Measurements from ENCODE around the gene TSKU.

The TSKU gene

GRCh38 chr11:76800466-76801200 is 17.5 kb downstream of the TSKU start:
- no peak overlapping the region for H3K27ac ChIP-seq (ENCODE audit: insufficient read depth, low read depth, low read length, poor library complexity, severe bottlenecking)
- H3K4me3 ChIP-seq (ENCODE audit: insufficient read depth, low read depth, low read length) = no peak overlapping the region
- WGBS, 2 experiments = 93 to 95% methylated on average over 9 of the region's 9 CpGs
- no peaks in the 10 kb centered on the region for H3K27me3 ChIP-seq (ENCODE audit: control insufficient read depth, insufficient read depth, low read length, poor library complexity, severe bottlenecking)
- no peaks in the 10 kb centered on the region for H3K9me3 ChIP-seq (ENCODE audit: control insufficient read depth, low read length)
- peaks cover 5% of the 10 kb centered on the region for H3K36me3 ChIP-seq (ENCODE audit: control insufficient read depth, insufficient read depth, low read length)
- peaks cover 10% of the 10 kb centered on the region for H3K4me1 ChIP-seq (ENCODE audit: control insufficient read depth, insufficient read depth, low read length)

- Histone ChIP-seq H3K27me3 (ENCODE audit: control insufficient read depth, insufficient read depth, low read length, poor library complexity, severe bottlenecking) (no peaks in the 10 kb centered on the region), H3K36me3 (ENCODE audit: control insufficient read depth, insufficient read depth, low read length) (no peaks in the 10 kb centered on the region), H3K27ac (ENCODE audit: insufficient read depth, low read depth, low read length, poor library complexity, severe bottlenecking) (no peak overlapping the region), H3K4me3 (ENCODE audit: insufficient read depth, low read depth, low read length) (no peak overlapping the region), H3K9me3 (ENCODE audit: control insufficient read depth, low read length) (no peaks in the 10 kb centered on the region), H3K4me1 (ENCODE audit: control insufficient read depth, insufficient read depth, low read length) (peaks cover 10% of the 10 kb centered on the region)
- WGBS, 2 experiments = 49 to 56% methylated on average over 2 of the region's 2 CpGs
Observed at GRCh38 chr11:76801225-76801624, 18.1 kb downstream of the TSKU start.

GRCh38 chr11:76801736-76802135 is 18.6 kb downstream of the TSKU start:
- Histone ChIP-seq H3K36me3 (ENCODE audit: control insufficient read depth, insufficient read depth, low read length) (no peaks in the 10 kb centered on the region), H3K27me3 (ENCODE audit: control insufficient read depth, insufficient read depth, low read length, poor library complexity, severe bottlenecking) (no peaks in the 10 kb centered on the region), H3K27ac (ENCODE audit: insufficient read depth, low read depth, low read length, poor library complexity, severe bottlenecking) (no peak overlapping the region), H3K4me3 (ENCODE audit: insufficient read depth, low read depth, low read length) (no peak overlapping the region), H3K9me3 (ENCODE audit: control insufficient read depth, low read length) (no peaks in the 10 kb centered on the region), H3K4me1 (ENCODE audit: control insufficient read depth, insufficient read depth, low read length) (peaks cover 11% of the 10 kb centered on the region)
- 91 to 100% methylated on average over 2 of the region's 2 CpGs for WGBS, 2 experiments

- no peaks in the 10 kb centered on the region for H3K9me3 ChIP-seq (ENCODE audit: control insufficient read depth, low read length)
- H3K4me1 ChIP-seq (ENCODE audit: control insufficient read depth, insufficient read depth, low read length) = peaks cover 14% of the 10 kb centered on the region
- no peaks in the 10 kb centered on the region for H3K27me3 ChIP-seq (ENCODE audit: control insufficient read depth, insufficient read depth, low read length, poor library complexity, severe bottlenecking)
- WGBS, 2 experiments = 78 to 81% methylated on average over 3 of the region's 3 CpGs
- H3K36me3 ChIP-seq (ENCODE audit: control insufficient read depth, insufficient read depth, low read length) = no peaks in the 10 kb centered on the region
- no peak overlapping the region for H3K4me3 ChIP-seq (ENCODE audit: insufficient read depth, low read depth, low read length)
- no peak overlapping the region for H3K27ac ChIP-seq (ENCODE audit: insufficient read depth, low read depth, low read length, poor library complexity, severe bottlenecking)
Observed at GRCh38 chr11:76802151-76802550, 19.0 kb downstream of the TSKU start.

- Histone ChIP-seq H3K4me3 (ENCODE audit: insufficient read depth, low read depth, low read length) (no peak overlapping the region), H3K27ac (ENCODE audit: insufficient read depth, low read depth, low read length, poor library complexity, severe bottlenecking) (no peak overlapping the region), H3K4me1 (ENCODE audit: control insufficient read depth, insufficient read depth, low read length) (peaks cover 14% of the 10 kb centered on the region), H3K9me3 (ENCODE audit: control insufficient read depth, low read length) (no peaks in the 10 kb centered on the region), H3K27me3 (ENCODE audit: control insufficient read depth, insufficient read depth, low read length, poor library complexity, severe bottlenecking) (no peaks in the 10 kb centered on the region), H3K36me3 (ENCODE audit: control insufficient read depth, insufficient read depth, low read length) (no peaks in the 10 kb centered on the region)
- WGBS, 2 experiments = 47 to 56% methylated on average over 4 of the region's 4 CpGs
Observed at GRCh38 chr11:76802621-76803020, 19.5 kb downstream of the TSKU start.

- H3K27ac ChIP-seq (ENCODE audit: insufficient read depth, low read depth, low read length, poor library complexity, severe bottlenecking) = no peak overlapping the region
- H3K36me3 ChIP-seq (ENCODE audit: control insufficient read depth, insufficient read depth, low read length) = no peaks in the 10 kb centered on the region
- H3K9me3 ChIP-seq (ENCODE audit: control insufficient read depth, low read length) = no peaks in the 10 kb centered on the region
- WGBS, 2 experiments = 66 to 75% methylated on average over 2 of the region's 3 CpGs
- peaks cover 14% of the 10 kb centered on the region for H3K4me1 ChIP-seq (ENCODE audit: control insufficient read depth, insufficient read depth, low read length)
- no peaks in the 10 kb centered on the region for H3K27me3 ChIP-seq (ENCODE audit: control insufficient read depth, insufficient read depth, low read length, poor library complexity, severe bottlenecking)
- H3K4me3 ChIP-seq (ENCODE audit: insufficient read depth, low read depth, low read length) = no peak overlapping the region
Observed at GRCh38 chr11:76803023-76803422, 19.9 kb downstream of the TSKU start.

GRCh38 chr11:76803811-76804600 is 20.9 kb downstream of the TSKU start:
- 90 to 94% methylated on average over 8 to 10 of the region's 10 CpGs for WGBS, 2 experiments
- H3K27ac ChIP-seq (ENCODE audit: insufficient read depth, low read depth, low read length, poor library complexity, severe bottlenecking) = no peak overlapping the region
- no peak overlapping the region for H3K4me3 ChIP-seq (ENCODE audit: insufficient read depth, low read depth, low read length)
- no peaks in the 10 kb centered on the region for H3K36me3 ChIP-seq (ENCODE audit: control insufficient read depth, insufficient read depth, low read length)
- H3K9me3 ChIP-seq (ENCODE audit: control insufficient read depth, low read length) = no peaks in the 10 kb centered on the region
- peaks cover 15% of the 10 kb centered on the region for H3K4me1 ChIP-seq (ENCODE audit: control insufficient read depth, insufficient read depth, low read length)
- no peaks in the 10 kb centered on the region for H3K27me3 ChIP-seq (ENCODE audit: control insufficient read depth, insufficient read depth, low read length, poor library complexity, severe bottlenecking)

- WGBS, 2 experiments = 88% methylated on average over 8 of the region's 8 CpGs
- Histone ChIP-seq H3K4me3 (ENCODE audit: insufficient read depth, low read depth, low read length) (no peak overlapping the region), H3K27me3 (ENCODE audit: control insufficient read depth, insufficient read depth, low read length, poor library complexity, severe bottlenecking) (no peaks in the 10 kb centered on the region), H3K27ac (ENCODE audit: insufficient read depth, low read depth, low read length, poor library complexity, severe bottlenecking) (no peak overlapping the region), H3K4me1 (ENCODE audit: control insufficient read depth, insufficient read depth, low read length) (peaks cover 11% of the 10 kb centered on the region), H3K36me3 (ENCODE audit: control insufficient read depth, insufficient read depth, low read length) (no peaks in the 10 kb centered on the region), H3K9me3 (ENCODE audit: control insufficient read depth, low read length) (no peaks in the 10 kb centered on the region)
Observed at GRCh38 chr11:76805206-76805913, 22.2 kb downstream of the TSKU start.

- Histone ChIP-seq H3K27me3 (ENCODE audit: control insufficient read depth, insufficient read depth, low read length, poor library complexity, severe bottlenecking) (no peaks in the 10 kb centered on the region), H3K4me1 (ENCODE audit: control insufficient read depth, insufficient read depth, low read length) (peaks cover 11% of the 10 kb centered on the region), H3K36me3 (ENCODE audit: control insufficient read depth, insufficient read depth, low read length) (no peaks in the 10 kb centered on the region), H3K9me3 (ENCODE audit: control insufficient read depth, low read length) (no peaks in the 10 kb centered on the region), H3K4me3 (ENCODE audit: insufficient read depth, low read depth, low read length) (no peak overlapping the region), H3K27ac (ENCODE audit: insufficient read depth, low read depth, low read length, poor library complexity, severe bottlenecking) (no peak overlapping the region)
- WGBS, 2 experiments = 76 to 79% methylated on average over 7 of the region's 7 CpGs
Observed at GRCh38 chr11:76806131-76806530, 23.0 kb downstream of the TSKU start.

- H3K27ac ChIP-seq (ENCODE audit: insufficient read depth, low read depth, low read length, poor library complexity, severe bottlenecking) = no peak overlapping the region
- H3K4me3 ChIP-seq (ENCODE audit: insufficient read depth, low read depth, low read length) = no peak overlapping the region
- H3K9me3 ChIP-seq (ENCODE audit: control insufficient read depth, low read length) = no peaks in the 10 kb centered on the region
- WGBS, 2 experiments = 54 to 63% methylated on average over 3 of the region's 3 CpGs
- H3K27me3 ChIP-seq (ENCODE audit: control insufficient read depth, insufficient read depth, low read length, poor library complexity, severe bottlenecking) = no peaks in the 10 kb centered on the region
- H3K36me3 ChIP-seq (ENCODE audit: control insufficient read depth, insufficient read depth, low read length) = no peaks in the 10 kb centered on the region
- peaks cover 9% of the 10 kb centered on the region for H3K4me1 ChIP-seq (ENCODE audit: control insufficient read depth, insufficient read depth, low read length)
Observed at GRCh38 chr11:76806608-76807205, 23.6 kb downstream of the TSKU start.

Data from ectodermal cell (in vitro differentiated cells).